ENCODE results near the gene PPIL3. TPM values are rescaled to one million over a fixed set of nuclear protein-coding genes. Genes with fewer than 3 reads are reported as not detected.

The PPIL3 gene
- polyA plus RNA-seq, 1 of the 3 experiments (the other 2 are of a cell fraction), result 44.9 TPM

DNA sequence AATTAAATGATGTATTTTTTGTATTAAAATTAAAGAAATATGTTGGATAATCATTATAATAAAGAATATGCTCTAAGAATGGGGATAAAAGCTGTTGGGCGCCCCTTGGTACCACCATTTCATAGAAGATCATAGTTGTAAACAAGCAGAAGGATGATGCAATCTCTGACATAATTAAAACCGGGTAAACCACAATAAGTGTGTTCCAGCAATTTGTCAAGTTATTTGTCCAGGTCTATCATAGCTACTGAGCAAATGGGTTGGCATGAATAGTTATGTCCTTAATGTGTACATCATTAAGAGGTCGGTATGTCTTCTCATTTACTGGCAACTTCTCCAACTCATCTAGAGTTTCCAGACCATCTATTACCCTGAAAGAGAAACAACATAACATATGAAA, 17.7 kb downstream of the PPIL3 start:
- Histone ChIP-seq H3K27me3 (ENCODE audit: insufficient read depth) (no peaks in the 10 kb centered on the region), H3K4me3 (ENCODE audit: low read depth in 2 of 2, low read length in 1 of 2) (no peak overlapping the region), H4K20me1 (ENCODE audit: insufficient read depth) (no peaks in the 10 kb centered on the region), H3K9me3 (no peaks in the 10 kb centered on the region), H3K27ac (ENCODE audit: low read depth in 2 of 2, low read length in 1 of 2) (no peak overlapping the region), H2AFZ (ENCODE audit: low read depth) (no peak overlapping the region), H3K9ac (no peak overlapping the region), H3K9me2 (no peaks in the 10 kb centered on the region), H3F3A (replicated peaks; ENCODE audit: insufficient read depth) (peaks cover 30% of the 10 kb centered on the region), H3K4me2 (no peak overlapping the region), H3K79me2 (ENCODE audit: insufficient read depth) (no peaks in the 10 kb centered on the region), H3K36me3 (replicated peaks in 1 of 2; ENCODE audit: control insufficient read depth in 1 of 2, insufficient read depth in 2 of 2, low read length in 1 of 2) (peaks cover 14 to 41% of the 10 kb centered on the region in 2 experiments), H3K4me1 (ENCODE audit: control insufficient read depth in 1 of 2, insufficient read depth in 2 of 2, low read depth in 1 of 2, low read length in 1 of 2) (peaks cover 0 to 5% of the 10 kb centered on the region in 2 experiments; a peak in 1 of 4 replicates)
- ChIA-PET POLR2A (no interaction called here), CTCF (no interaction called here)
- DNase-seq, result no peak
- TF ChIP-seq, protein P1, sequence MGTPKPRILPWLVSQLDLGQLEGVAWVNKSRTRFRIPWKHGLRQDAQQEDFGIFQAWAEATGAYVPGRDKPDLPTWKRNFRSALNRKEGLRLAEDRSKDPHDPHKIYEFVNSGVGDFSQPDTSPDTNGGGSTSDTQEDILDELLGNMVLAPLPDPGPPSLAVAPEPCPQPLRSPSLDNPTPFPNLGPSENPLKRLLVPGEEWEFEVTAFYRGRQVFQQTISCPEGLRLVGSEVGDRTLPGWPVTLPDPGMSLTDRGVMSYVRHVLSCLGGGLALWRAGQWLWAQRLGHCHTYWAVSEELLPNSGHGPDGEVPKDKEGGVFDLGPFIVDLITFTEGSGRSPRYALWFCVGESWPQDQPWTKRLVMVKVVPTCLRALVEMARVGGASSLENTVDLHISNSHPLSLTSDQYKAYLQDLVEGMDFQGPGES (IDR thresholded peaks at IDR 0.05; ENCODE audit: low read depth, low read length), result no peak
- no peak for TF ChIP-seq RCOR1 (IDR thresholded peaks at IDR 0.05; ENCODE audit: low read length)
- no peak for TF ChIP-seq RAD21 (IDR thresholded peaks at IDR 0.05; ENCODE audit: low read length)
- TF ChIP-seq, protein P2, sequence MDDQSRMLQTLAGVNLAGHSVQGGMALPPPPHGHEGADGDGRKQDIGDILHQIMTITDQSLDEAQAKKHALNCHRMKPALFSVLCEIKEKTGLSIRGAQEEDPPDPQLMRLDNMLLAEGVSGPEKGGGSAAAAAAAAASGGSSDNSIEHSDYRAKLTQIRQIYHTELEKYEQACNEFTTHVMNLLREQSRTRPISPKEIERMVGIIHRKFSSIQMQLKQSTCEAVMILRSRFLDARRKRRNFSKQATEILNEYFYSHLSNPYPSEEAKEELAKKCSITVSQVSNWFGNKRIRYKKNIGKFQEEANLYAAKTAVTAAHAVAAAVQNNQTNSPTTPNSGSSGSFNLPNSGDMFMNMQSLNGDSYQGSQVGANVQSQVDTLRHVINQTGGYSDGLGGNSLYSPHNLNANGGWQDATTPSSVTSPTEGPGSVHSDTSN (IDR thresholded peaks at IDR 0.05), result no peak
- no peak for TF ChIP-seq MXI1 (IDR thresholded peaks at IDR 0.05; ENCODE audit: low read depth, low read length)
- TF ChIP-seq, protein P3, sequence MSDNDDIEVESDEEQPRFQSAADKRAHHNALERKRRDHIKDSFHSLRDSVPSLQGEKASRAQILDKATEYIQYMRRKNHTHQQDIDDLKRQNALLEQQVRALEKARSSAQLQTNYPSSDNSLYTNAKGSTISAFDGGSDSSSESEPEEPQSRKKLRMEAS (IDR thresholded peaks at IDR 0.05; ENCODE audit: low read depth), result no peak
- TF ChIP-seq TAF1 (IDR thresholded peaks at IDR 0.05; ENCODE audit: borderline replicate concordance, low read depth, low read length), result no peak
- TF ChIP-seq RXRA (IDR thresholded peaks at IDR 0.05; ENCODE audit: borderline replicate concordance, low read depth), result no peak
- 78% methylated on average over 3 of the region's 3 CpGs for WGBS (ENCODE audit: low lambda C conversion rate)

DNA sequence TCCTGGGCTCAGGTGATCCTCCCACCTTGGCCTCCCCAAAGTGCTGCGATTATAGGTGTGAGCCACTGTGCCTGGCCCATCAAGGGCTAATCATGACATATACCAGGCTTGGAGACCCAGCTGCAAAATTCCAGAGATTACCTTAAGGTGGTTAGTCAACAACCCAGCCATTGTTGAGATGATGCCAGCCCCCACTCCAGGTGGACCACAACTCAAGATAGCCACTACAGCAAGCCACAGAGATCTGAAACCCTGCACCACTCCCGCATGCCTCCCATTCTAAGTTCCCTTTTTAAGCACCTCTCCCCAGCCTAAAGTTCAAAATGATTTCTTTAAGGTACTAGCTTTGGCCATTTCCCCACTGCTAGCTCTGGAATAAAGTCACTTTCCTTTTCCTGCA, 19.9 kb downstream of the PPIL3 start:
- WGBS (ENCODE audit: low lambda C conversion rate), result 88% methylated on average over 2 of the region's 2 CpGs
- H3K4me3 ChIP-seq (ENCODE audit: low read depth in 2 of 2, low read length in 1 of 2), result no peak overlapping the region
- TF ChIP-seq, protein P1 (IDR thresholded peaks at IDR 0.05; ENCODE audit: low read depth, low read length), result no peak
- TF ChIP-seq RXRA (IDR thresholded peaks at IDR 0.05; ENCODE audit: borderline replicate concordance, low read depth) (no peak), GATA2 (CRISPR knock-in tag; IDR thresholded peaks at IDR 0.05) (no peak), EZH2phosphoT487 (IDR thresholded peaks at IDR 0.05; ENCODE audit: borderline replicate concordance, low read depth) (no peak), NRF1 (IDR thresholded peaks at IDR 0.05; ENCODE audit: low read depth, low read length) (no peak), MEF2A (IDR thresholded peaks at IDR 0.05; ENCODE audit: borderline replicate concordance, low read depth) (no peak), GABPA (IDR thresholded peaks at IDR 0.05; ENCODE audit: low read depth) (no peak), NFIC (IDR thresholded peaks at IDR 0.05; ENCODE audit: borderline replicate concordance) (no peak)
- TF ChIP-seq, protein P4, sequence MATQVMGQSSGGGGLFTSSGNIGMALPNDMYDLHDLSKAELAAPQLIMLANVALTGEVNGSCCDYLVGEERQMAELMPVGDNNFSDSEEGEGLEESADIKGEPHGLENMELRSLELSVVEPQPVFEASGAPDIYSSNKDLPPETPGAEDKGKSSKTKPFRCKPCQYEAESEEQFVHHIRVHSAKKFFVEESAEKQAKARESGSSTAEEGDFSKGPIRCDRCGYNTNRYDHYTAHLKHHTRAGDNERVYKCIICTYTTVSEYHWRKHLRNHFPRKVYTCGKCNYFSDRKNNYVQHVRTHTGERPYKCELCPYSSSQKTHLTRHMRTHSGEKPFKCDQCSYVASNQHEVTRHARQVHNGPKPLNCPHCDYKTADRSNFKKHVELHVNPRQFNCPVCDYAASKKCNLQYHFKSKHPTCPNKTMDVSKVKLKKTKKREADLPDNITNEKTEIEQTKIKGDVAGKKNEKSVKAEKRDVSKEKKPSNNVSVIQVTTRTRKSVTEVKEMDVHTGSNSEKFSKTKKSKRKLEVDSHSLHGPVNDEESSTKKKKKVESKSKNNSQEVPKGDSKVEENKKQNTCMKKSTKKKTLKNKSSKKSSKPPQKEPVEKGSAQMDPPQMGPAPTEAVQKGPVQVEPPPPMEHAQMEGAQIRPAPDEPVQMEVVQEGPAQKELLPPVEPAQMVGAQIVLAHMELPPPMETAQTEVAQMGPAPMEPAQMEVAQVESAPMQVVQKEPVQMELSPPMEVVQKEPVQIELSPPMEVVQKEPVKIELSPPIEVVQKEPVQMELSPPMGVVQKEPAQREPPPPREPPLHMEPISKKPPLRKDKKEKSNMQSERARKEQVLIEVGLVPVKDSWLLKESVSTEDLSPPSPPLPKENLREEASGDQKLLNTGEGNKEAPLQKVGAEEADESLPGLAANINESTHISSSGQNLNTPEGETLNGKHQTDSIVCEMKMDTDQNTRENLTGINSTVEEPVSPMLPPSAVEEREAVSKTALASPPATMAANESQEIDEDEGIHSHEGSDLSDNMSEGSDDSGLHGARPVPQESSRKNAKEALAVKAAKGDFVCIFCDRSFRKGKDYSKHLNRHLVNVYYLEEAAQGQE (IDR thresholded peaks at IDR 0.05; ENCODE audit: low read depth, low read length), result no peak
- TF ChIP-seq, protein P2 (IDR thresholded peaks at IDR 0.05), result no peak

More for the DNA sequence above, 19.9 kb downstream of the PPIL3 start:
- H3K9me2 ChIP-seq, result no peaks in the 10 kb centered on the region
- no peaks in the 10 kb centered on the region for H3K27me3 ChIP-seq (ENCODE audit: insufficient read depth)
- peaks cover 11 to 20% of the 10 kb centered on the region in 2 experiments for H3K36me3 ChIP-seq (replicated peaks in 1 of 2; ENCODE audit: control insufficient read depth in 1 of 2, insufficient read depth in 2 of 2, low read length in 1 of 2)
- H4K20me1 ChIP-seq (ENCODE audit: insufficient read depth), result no peaks in the 10 kb centered on the region
- H3K27ac ChIP-seq (ENCODE audit: low read depth in 2 of 2, low read length in 1 of 2), result no peak overlapping the region
- ChIA-PET POLR2A (interaction anchor here (0.6 kb wide), 1 partner anchor 1098 kb away, joined by 3 read pairs; no protein-coding TSS in a partner anchor), CTCF (interaction anchor here (0.9 kb wide), 1 partner anchor 9 kb away, joined by 3 read pairs; no protein-coding TSS in a partner anchor)
- H3K9ac ChIP-seq, result no peak overlapping the region
- H3K79me2 ChIP-seq (ENCODE audit: insufficient read depth), result peaks cover 4% of the 10 kb centered on the region; the same call in 1 of the 2 replicates
- H3K9me3 ChIP-seq, result no peaks in the 10 kb centered on the region
- H2AFZ ChIP-seq (ENCODE audit: low read depth), result no peak overlapping the region
- DNase-seq, result no peak
- H3K4me1 ChIP-seq (ENCODE audit: control insufficient read depth in 1 of 2, insufficient read depth in 2 of 2, low read depth in 1 of 2, low read length in 1 of 2), result peaks cover 0 to 10% of the 10 kb centered on the region in 2 experiments; a peak in 1 of 4 replicates
- no peak overlapping the region for H3K4me2 ChIP-seq
- H3F3A ChIP-seq (replicated peaks; ENCODE audit: insufficient read depth), result peaks cover 35% of the 10 kb centered on the region

Measured in SK-N-SH (cell line).